A549 (cell line): Measurements from ENCODE around the gene TAS2R60.

Source experiments
- CHD2 ChIP-seq: fragments of 150-350 bp; IDR thresholded peaks from 2 replicates; pipeline ENCODE4 v1.6.1; 2014; ENCODE audit warnings: low read length; ENCODE audit not compliant: partially characterized antibody
- ESRRA ChIP-seq: fragments of 150-350 bp; IDR thresholded peaks from 2 replicates; pipeline ENCODE4 v1.6.1; 2014; ENCODE audit warnings: mild to moderate bottlenecking, low read length, borderline replicate concordance
- MAFK ChIP-seq: fragments of 450-650 bp; IDR thresholded peaks from 2 replicates; pipeline ENCODE4 v1.6.1; 2014; ENCODE audit not compliant: partially characterized antibody
- POLR2A ChIP-seq: IDR thresholded peaks from 2 replicates; pipeline ENCODE4 v1.6.1; 2012; ENCODE audit warnings: mild to moderate bottlenecking, low read length
- RFX5 ChIP-seq: fragments of 450-650 bp; IDR thresholded peaks from 2 replicates; pipeline ENCODE4 v1.7.1; 2014; ENCODE audit warnings: antibody characterized with exemption, mild to moderate bottlenecking, moderate library complexity
- TF ChIP-seq, protein P1 (sequence below): fragments of >200 bp; sonication (Bioruptor Twin); formaldehyde crosslinking; IDR thresholded peaks from 3 replicates; pipeline ENCODE4 v1.5.1; 2016
- TF ChIP-seq, protein P2 (sequence below): fragments of 250-450 bp; sonication (Bioruptor Pico); IDR thresholded peaks from 2 replicates; pipeline ENCODE4 v1.5.0; 2021; ENCODE audit warnings: mild to moderate bottlenecking, moderate library complexity, borderline replicate concordance

DNA sequence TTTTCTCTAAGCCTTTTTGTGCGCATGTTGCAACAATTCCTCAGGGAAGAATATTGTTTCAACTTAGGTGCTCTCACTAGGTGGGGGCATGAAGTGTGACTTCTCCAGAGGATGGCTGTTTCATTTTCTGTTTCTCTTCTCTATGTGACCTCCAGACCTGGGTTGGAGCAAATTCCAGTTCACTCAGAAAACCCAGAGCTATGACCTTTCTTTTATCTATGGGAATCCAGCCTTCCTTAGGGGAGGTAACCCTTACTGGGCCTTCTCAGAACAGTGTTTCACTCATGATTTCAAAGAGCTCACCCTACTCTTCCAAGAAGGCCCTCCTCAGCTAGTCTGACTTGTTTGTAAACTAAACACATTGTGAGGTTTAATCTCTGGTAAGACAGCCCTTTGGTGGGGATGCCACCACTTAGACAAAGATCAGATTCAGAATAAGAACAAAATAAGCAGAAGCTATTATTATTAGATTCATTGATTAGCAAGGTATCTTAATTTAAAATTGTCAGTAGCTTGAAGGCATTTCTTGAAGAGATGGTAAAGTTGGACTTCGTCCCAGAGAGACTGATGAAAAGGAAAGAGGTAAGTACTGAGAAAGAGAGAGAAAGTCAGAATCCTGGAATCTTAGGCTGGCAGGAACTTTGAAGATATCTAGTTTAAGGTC is 16.6 kb upstream of the TAS2R60 start:
- TF ChIP-seq, protein P1, sequence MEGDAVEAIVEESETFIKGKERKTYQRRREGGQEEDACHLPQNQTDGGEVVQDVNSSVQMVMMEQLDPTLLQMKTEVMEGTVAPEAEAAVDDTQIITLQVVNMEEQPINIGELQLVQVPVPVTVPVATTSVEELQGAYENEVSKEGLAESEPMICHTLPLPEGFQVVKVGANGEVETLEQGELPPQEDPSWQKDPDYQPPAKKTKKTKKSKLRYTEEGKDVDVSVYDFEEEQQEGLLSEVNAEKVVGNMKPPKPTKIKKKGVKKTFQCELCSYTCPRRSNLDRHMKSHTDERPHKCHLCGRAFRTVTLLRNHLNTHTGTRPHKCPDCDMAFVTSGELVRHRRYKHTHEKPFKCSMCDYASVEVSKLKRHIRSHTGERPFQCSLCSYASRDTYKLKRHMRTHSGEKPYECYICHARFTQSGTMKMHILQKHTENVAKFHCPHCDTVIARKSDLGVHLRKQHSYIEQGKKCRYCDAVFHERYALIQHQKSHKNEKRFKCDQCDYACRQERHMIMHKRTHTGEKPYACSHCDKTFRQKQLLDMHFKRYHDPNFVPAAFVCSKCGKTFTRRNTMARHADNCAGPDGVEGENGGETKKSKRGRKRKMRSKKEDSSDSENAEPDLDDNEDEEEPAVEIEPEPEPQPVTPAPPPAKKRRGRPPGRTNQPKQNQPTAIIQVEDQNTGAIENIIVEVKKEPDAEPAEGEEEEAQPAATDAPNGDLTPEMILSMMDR: no peak
- TF ChIP-seq ESRRA (no peak), MAFK (no peak), RFX5 (no peak), CHD2 (no peak), POLR2A (no peak)
- TF ChIP-seq, protein P2, sequence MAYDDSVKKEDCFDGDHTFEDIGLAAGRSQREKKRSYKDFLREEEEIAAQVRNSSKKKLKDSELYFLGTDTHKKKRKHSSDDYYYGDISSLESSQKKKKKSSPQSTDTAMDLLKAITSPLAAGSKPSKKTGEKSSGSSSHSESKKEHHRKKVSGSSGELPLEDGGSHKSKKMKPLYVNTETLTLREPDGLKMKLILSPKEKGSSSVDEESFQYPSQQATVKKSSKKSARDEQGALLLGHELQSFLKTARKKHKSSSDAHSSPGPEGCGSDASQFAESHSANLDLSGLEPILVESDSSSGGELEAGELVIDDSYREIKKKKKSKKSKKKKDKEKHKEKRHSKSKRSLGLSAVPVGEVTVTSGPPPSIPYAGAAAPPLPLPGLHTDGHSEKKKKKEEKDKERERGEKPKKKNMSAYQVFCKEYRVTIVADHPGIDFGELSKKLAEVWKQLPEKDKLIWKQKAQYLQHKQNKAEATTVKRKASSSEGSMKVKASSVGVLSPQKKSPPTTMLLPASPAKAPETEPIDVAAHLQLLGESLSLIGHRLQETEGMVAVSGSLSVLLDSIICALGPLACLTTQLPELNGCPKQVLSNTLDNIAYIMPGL (CRISPR knock-in tag): no peak
